SU-DHL-6 (cell line): ENCODE results near the gene CD300A.

Experiments used
- H2AFZ ChIP-seq: fragments of 200-600 bp; sonication (generic); 2 replicates; pipeline ENCODE4 v1.6.1; 2014; ENCODE audit warnings: low read depth, mild to moderate bottlenecking, moderate library complexity, mixed read lengths, antibody characterized with exemption, low read length; ENCODE audit not compliant: severe bottlenecking
- H3F3A ChIP-seq: fragments of 200-600 bp; shearing (Covaris generic); 2 replicates; pipeline ENCODE4 v1.6.0; 2016; ENCODE audit warnings: antibody characterized with exemption, mild to moderate bottlenecking; ENCODE audit not compliant: insufficient read depth
- H3K27ac ChIP-seq: fragments of 200-600 bp; sonication (generic); 2 replicates; pipeline ENCODE4 v1.5.1; 2016; ENCODE audit warnings: low read depth, mild to moderate bottlenecking, low read length, moderate library complexity, mixed read lengths
- H3K27me3 ChIP-seq: fragments of 200-600 bp; sonication (generic), shearing (Covaris generic); 2 replicates; pipeline ENCODE4 v1.6.0; 2014; ENCODE audit warnings: mild to moderate bottlenecking, low read length
- H3K36me3 ChIP-seq: fragments of 200-600 bp; sonication (generic); 2 replicates; pipeline ENCODE4 v1.6.1; 2014; ENCODE audit warnings: mild to moderate bottlenecking, low read length, mixed read lengths
- H3K4me2 ChIP-seq: fragments of 300-600, 200-600 bp; shearing (Covaris generic), sonication (generic); 2 replicates; pipeline ENCODE4 v1.6.0; 2014; ENCODE audit warnings: low read length, low read depth, mild to moderate bottlenecking; ENCODE audit not compliant: poor library complexity, severe bottlenecking
- H3K4me3 ChIP-seq: fragments of 200-600 bp; sonication (generic); 2 replicates; pipeline ENCODE4 v1.5.1; 2014; ENCODE audit warnings: antibody characterized with exemption, low read length, mild to moderate bottlenecking, mixed read lengths; ENCODE audit not compliant: insufficient read depth, poor library complexity, severe bottlenecking
- H3K79me2 ChIP-seq: fragments of 200-600 bp; sonication (generic); 2 replicates; pipeline ENCODE4 v1.6.1; 2014; ENCODE audit warnings: mild to moderate bottlenecking, low read length, moderate library complexity; ENCODE audit not compliant: insufficient read depth
- H3K9ac ChIP-seq: fragments of 200-600 bp; sonication (generic); 2 replicates; pipeline ENCODE4 v1.7.0; 2014; ENCODE audit warnings: mild to moderate bottlenecking, low read length
- H3K9me2 ChIP-seq: fragments of 200-600 bp; sonication (generic); replicated peaks from 2 replicates; pipeline ENCODE4 v1.6.1; 2014; ENCODE audit warnings: low read length; ENCODE audit not compliant: insufficient read depth
- H3K9me3 ChIP-seq: fragments of 200-600 bp; sonication (generic); 2 replicates; pipeline ENCODE4 v1.6.1; 2014; ENCODE audit warnings: low read length, mixed read lengths; ENCODE audit not compliant: insufficient read depth
- H4K20me1 ChIP-seq: fragments of 200-600 bp; sonication (generic); 2 replicates; pipeline ENCODE4 v1.6.1; 2014; ENCODE audit warnings: low read depth, mild to moderate bottlenecking, antibody characterized with exemption, low read length, moderate library complexity, mixed read lengths
- CTCF ChIP-seq: fragments of 200-600 bp; sonication (generic); IDR thresholded peaks from one replicate; pipeline ENCODE4 v1.5.1; 2017; ENCODE audit warnings: antibody characterized with exemption, mild to moderate bottlenecking, low read length, moderate library complexity; ENCODE audit not compliant: insufficient read depth, poor library complexity, severe bottlenecking
- EZH2phosphoT487 ChIP-seq: fragments of 200-600 bp; sonication (generic), shearing (Covaris generic); conservative IDR thresholded peaks from 2 replicates; pipeline ENCODE4 v1.6.1; 2018; ENCODE audit warnings: mild to moderate bottlenecking, antibody characterized with exemption, low read length, moderate library complexity, mixed read lengths

Gene CD300A

GRCh38 chr17:74446551-74447500 lies 19.6 kb upstream of the CD300A start:
- no peaks in the 10 kb centered on the region for H3K79me2 ChIP-seq
- no peaks in the 10 kb centered on the region for H3K9me2 ChIP-seq
- no peaks in the 10 kb centered on the region for H3K36me3 ChIP-seq
- H3K27ac ChIP-seq, result no peak overlapping the region
- H3K9me3 ChIP-seq, result no peaks in the 10 kb centered on the region
- H3K9ac ChIP-seq, result no peak overlapping the region
- no peak overlapping the region for H3K4me3 ChIP-seq
- no peak for TF ChIP-seq CTCF
- no peak for TF ChIP-seq EZH2phosphoT487
- H2AFZ ChIP-seq, result no peak overlapping the region
- H3K27me3 ChIP-seq, result no peaks in the 10 kb centered on the region
- no peaks in the 10 kb centered on the region for H4K20me1 ChIP-seq
- H3K4me2 ChIP-seq, result no peak overlapping the region
- H3F3A ChIP-seq, result no peaks in the 10 kb centered on the region

- no peak overlapping the region for H3K9ac ChIP-seq
- H3K9me2 ChIP-seq, result no peaks in the 10 kb centered on the region
- no peaks in the 10 kb centered on the region for H3K79me2 ChIP-seq
- no peaks in the 10 kb centered on the region for H3F3A ChIP-seq
- H3K9me3 ChIP-seq, result no peaks in the 10 kb centered on the region
- no peaks in the 10 kb centered on the region for H3K36me3 ChIP-seq
- TF ChIP-seq EZH2phosphoT487 (no peak), CTCF (no peak)
- H3K4me3 ChIP-seq, result no peak overlapping the region
- H3K27me3 ChIP-seq, result no peaks in the 10 kb centered on the region
- no peak overlapping the region for H3K27ac ChIP-seq
- no peak overlapping the region for H3K4me2 ChIP-seq
- no peaks in the 10 kb centered on the region for H4K20me1 ChIP-seq
- no peak overlapping the region for H2AFZ ChIP-seq
Observed at GRCh38 chr17:74447628-74448159, 18.7 kb upstream of the CD300A start.

- Histone ChIP-seq H2AFZ (no peak overlapping the region), H3K4me2 (no peak overlapping the region), H3F3A (no peaks in the 10 kb centered on the region), H3K9ac (no peak overlapping the region), H4K20me1 (no peaks in the 10 kb centered on the region), H3K27ac (no peak overlapping the region), H3K4me3 (no peak overlapping the region), H3K9me2 (no peaks in the 10 kb centered on the region), H3K79me2 (no peaks in the 10 kb centered on the region), H3K27me3 (no peaks in the 10 kb centered on the region), H3K9me3 (no peaks in the 10 kb centered on the region), H3K36me3 (no peaks in the 10 kb centered on the region)
- TF ChIP-seq CTCF (no peak), EZH2phosphoT487 (no peak)
Observed at GRCh38 chr17:74448756-74449155, 17.7 kb upstream of the CD300A start.
